ENCODE data around the gene PHYHD1.

Gene PHYHD1

DNA sequence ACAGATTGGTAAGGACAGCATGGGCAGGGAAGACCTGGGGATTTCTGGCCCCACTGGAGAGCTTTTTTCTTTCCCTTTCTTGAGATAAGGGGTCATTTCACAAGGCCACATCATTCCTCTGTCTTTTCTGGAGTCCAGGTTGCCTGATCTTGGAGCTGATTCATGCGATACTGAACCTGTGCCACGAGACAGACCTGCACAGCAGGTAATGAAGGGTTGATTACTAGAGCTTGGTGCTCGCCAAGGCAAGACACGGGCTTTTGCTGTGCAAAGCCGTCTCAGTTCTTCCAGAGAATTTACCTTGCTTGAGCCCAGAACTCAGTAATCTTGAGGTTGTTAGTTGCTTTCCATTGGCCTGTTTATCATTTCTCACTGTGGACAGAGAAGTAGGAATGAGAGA lies 65.9 kb downstream of the PHYHD1 start:
- no peak for DNase-seq

DNA sequence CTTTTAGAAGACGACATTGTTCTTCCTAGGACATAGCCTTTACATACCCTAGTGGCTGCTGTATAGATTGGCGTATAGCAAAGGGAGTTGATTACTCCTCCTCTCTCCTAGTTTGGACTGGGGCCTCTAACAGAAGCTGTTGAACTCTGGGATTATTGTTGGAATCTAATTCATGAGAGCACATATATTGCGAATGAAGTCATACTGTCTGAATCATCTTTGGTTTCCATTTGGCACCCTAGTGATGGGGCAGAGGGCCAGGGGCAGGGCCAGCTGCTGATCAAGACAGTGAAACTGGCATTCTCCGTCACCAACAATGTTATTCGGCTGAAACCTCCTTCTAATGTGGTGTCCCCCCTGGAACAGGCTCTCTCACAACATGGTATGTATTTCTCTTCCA lies 67.0 kb downstream of the PHYHD1 start:
- no peak for DNase-seq

Measured in activated naive CD4-positive, alpha-beta T cell treated with anti-CD3 and anti-CD28 coated beads, Interleukin-2, amount 50 U/mL, for 16 hours (primary cell).